GM23338 (cell line): ENCODE data around the gene GLYATL3. TPM values are rescaled to one million over a fixed set of nuclear protein-coding genes. Genes with fewer than 3 reads are reported as not detected.

ENCODE experiments used
- ATAC-seq: fragments of 200-7000 bp; cut with Tn5 transposase; 3 replicates; pipeline ENCODE4 v1.9.1; 2020
- DNase-seq: peaks from one replicate; pipeline ENCODE4 v3.0.0-alpha.2; 2015; ENCODE audit warnings: low spot score
- H2AFZ ChIP-seq: fragments of 200-600 bp; sonication (generic); 2 replicates; pipeline ENCODE4 v1.8.0; 2016; ENCODE audit warnings: antibody characterized with exemption, mild to moderate bottlenecking, moderate library complexity
- H3F3A ChIP-seq: fragments of 200-600 bp; sonication (generic); replicated peaks from 2 replicates; pipeline ENCODE4 v1.8.0; 2017; ENCODE audit warnings: antibody characterized with exemption, mixed run types, low read depth
- H3K27ac ChIP-seq: fragments of 200-600 bp; sonication (generic); 2 replicates; pipeline ENCODE4 v1.6.1; 2016; ENCODE audit warnings: low read depth
- H3K27me3 ChIP-seq: fragments of 200-600 bp; sonication (generic); 2 replicates; pipeline ENCODE4 v1.8.0; 2016; ENCODE audit warnings: mild to moderate bottlenecking, mixed run types, moderate library complexity; ENCODE audit not compliant: insufficient read depth
- H3K36me3 ChIP-seq: fragments of 200-600 bp; sonication (generic); 2 replicates; pipeline ENCODE4 v1.8.0; 2016; ENCODE audit warnings: mild to moderate bottlenecking; ENCODE audit not compliant: insufficient read depth
- H3K4me1 ChIP-seq: fragments of 200-600 bp; sonication (generic); 2 replicates; pipeline ENCODE4 v1.8.0; 2016; ENCODE audit warnings: mild to moderate bottlenecking, moderate library complexity; ENCODE audit not compliant: insufficient read depth
- H3K4me2 ChIP-seq: fragments of 200-600 bp; sonication (generic); 2 replicates; pipeline ENCODE4 v1.7.1; 2017; ENCODE audit warnings: mixed run types
- H3K4me3 ChIP-seq: fragments of 200-600 bp; sonication (generic); 2 replicates; pipeline ENCODE4 v1.6.1; 2016; ENCODE audit warnings: mixed run types
- H3K79me2 ChIP-seq: fragments of 200-600 bp; sonication (generic); replicated peaks from 2 replicates; pipeline ENCODE4 v1.8.0; 2017; ENCODE audit warnings: mild to moderate bottlenecking; ENCODE audit not compliant: insufficient read depth
- H3K9me2 ChIP-seq: fragments of 200-600 bp; sonication (generic); 2 replicates; pipeline ENCODE4 v1.8.0; 2017; ENCODE audit not compliant: insufficient read depth
- H4K20me1 ChIP-seq: fragments of 200-600 bp; sonication (generic); replicated peaks from 2 replicates; pipeline ENCODE4 v1.8.0; 2017; ENCODE audit warnings: mild to moderate bottlenecking; ENCODE audit not compliant: insufficient read depth
- H3K27ac Mint-ChIP-seq: 2 replicates; pipeline ENCODE4 v1.8.0; 2020; ENCODE audit warnings: inconsistent platforms, mild to moderate bottlenecking, moderate library complexity, mixed read lengths
- H3K27me3 Mint-ChIP-seq: 3 replicates; pipeline ENCODE4 v1.8.0; 2022; ENCODE audit warnings: low read depth, mild to moderate bottlenecking, moderate library complexity, mixed read lengths, inconsistent platforms; ENCODE audit not compliant: insufficient read depth, poor library complexity
- H3K36me3 Mint-ChIP-seq: 3 replicates; pipeline ENCODE4 v1.8.0; 2021; ENCODE audit warnings: low read depth, mild to moderate bottlenecking, inconsistent platforms, moderate library complexity, mixed read lengths
- H3K4me1 Mint-ChIP-seq: 3 replicates; pipeline ENCODE4 v1.8.0; 2020; ENCODE audit warnings: mild to moderate bottlenecking, inconsistent platforms, mixed read lengths
- H3K4me3 Mint-ChIP-seq: 3 replicates; pipeline ENCODE4 v1.8.0; 2021; ENCODE audit warnings: moderate library complexity, mild to moderate bottlenecking, inconsistent platforms, mixed read lengths
- H3K9me3 Mint-ChIP-seq: 3 replicates; pipeline ENCODE4 v1.8.0; 2020; ENCODE audit warnings: moderate library complexity, mild to moderate bottlenecking, inconsistent platforms, mixed read lengths
- CREB1 ChIP-seq: fragments of 250-450 bp; sonication (Bioruptor Pico); IDR thresholded peaks from 2 replicates; pipeline ENCODE4 v1.5.0; 2020; ENCODE audit warnings: low read depth, mild to moderate bottlenecking, moderate library complexity
- CTCF ChIP-seq, 2 experiments: fragments of 200-600 bp in 1 of 2; sonication (generic) in 1 of 2; conservative IDR thresholded peaks; 2 replicates each; pipeline versions ENCODE4 v1.5.1 to v1.6.1; 2016 to 2017; ENCODE audit warnings: antibody characterized with exemption in 2 of 2, low read depth in 2 of 2, mild to moderate bottlenecking in 2 of 2, moderate library complexity in 1 of 2
- ETS1 ChIP-seq: IDR thresholded peaks from 2 replicates; pipeline ENCODE4 v1.6.1; 2016; ENCODE audit warnings: antibody characterized with exemption
- EZH2 ChIP-seq: fragments of 200-600 bp; sonication (generic); IDR thresholded peaks from one replicate; pipeline ENCODE4 v1.8.0; 2017; ENCODE audit warnings: antibody characterized with exemption, mild to moderate bottlenecking, low read depth; ENCODE audit not compliant: unreplicated experiment
- EZH2phosphoT487 ChIP-seq: fragments of 200-600 bp; sonication (generic); IDR thresholded peaks from one replicate; pipeline ENCODE4 v1.8.1; 2018; ENCODE audit warnings: antibody characterized with exemption; ENCODE audit not compliant: unreplicated experiment
- JUNB ChIP-seq: IDR thresholded peaks from one replicate; pipeline ENCODE4 v1.6.1; 2016; ENCODE audit warnings: antibody characterized with exemption; ENCODE audit not compliant: unreplicated experiment
- POLR2AphosphoS5 ChIP-seq: IDR thresholded peaks from 2 replicates; pipeline ENCODE4 v1.6.1; 2016; ENCODE audit warnings: antibody characterized with exemption, low read depth
- REST ChIP-seq: IDR thresholded peaks from one replicate; pipeline ENCODE4 v1.6.1; 2018; ENCODE audit warnings: antibody characterized with exemption; ENCODE audit not compliant: unreplicated experiment
- STAT1 ChIP-seq: IDR thresholded peaks from one replicate; pipeline ENCODE4 v1.6.1; 2016; ENCODE audit warnings: antibody characterized with exemption; ENCODE audit not compliant: unreplicated experiment
- ZNF114 ChIP-seq: fragments of 250-450 bp; sonication (Bioruptor Pico); IDR thresholded peaks from 2 replicates; pipeline ENCODE4 v1.5.0; 2020; ENCODE audit warnings: mild to moderate bottlenecking, moderate library complexity
- ZNF331 ChIP-seq: fragments of 250-450 bp; sonication (Bioruptor Pico); IDR thresholded peaks from 2 replicates; pipeline ENCODE4 v1.5.0; 2020; ENCODE audit warnings: low read depth, mild to moderate bottlenecking, moderate library complexity
- polyA plus RNA-seq: library from polyadenylated mRNA; unstranded; fragments of >200 nt; fragmentation: Nextera tagmentation; extraction: Ambion mirVana; gene quantifications from 2 replicates; pipeline ENCODE4 v1.2.1, GENCODE V29; 2016
- total RNA-seq: library from RNA; depleted of rRNA; stranded (reverse); fragments of >200 nt; shearing (Covaris generic); gene quantifications from 2 replicates; pipeline ENCODE4 v1.2.3, GENCODE V29; 2014

GLYATL3 gene
- total and polyA plus RNA-seq, 2 experiments from 2014 or later = not detected

DNA sequence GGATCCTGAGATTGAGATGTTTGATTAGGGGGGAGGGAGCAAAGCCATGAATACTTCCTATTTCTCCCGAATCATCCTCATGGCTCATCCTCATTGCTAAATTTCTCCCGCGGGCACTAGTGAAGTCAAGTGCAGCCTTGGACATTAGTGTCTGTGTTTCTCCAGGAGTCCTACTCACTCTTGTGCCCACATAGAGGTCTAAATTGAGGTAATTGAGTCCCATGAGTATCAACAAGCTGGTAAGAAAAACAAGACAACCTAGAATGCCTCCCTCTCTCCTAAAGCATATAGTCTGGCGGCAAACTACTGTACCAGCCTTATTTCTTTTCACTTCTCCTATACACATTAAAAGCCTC is 36.1 kb upstream of the GLYATL3 start:
- Mint-ChIP-seq H3K36me3 (no peaks in the 10 kb centered on the region; the same call in 1 of the 3 replicates), H3K27me3 (no peaks in the 10 kb centered on the region), H3K4me3 (peak overlapping the region; percentile 100), H3K9me3 (peaks cover 3% of the 10 kb centered on the region; the same call in 1 of the 3 replicates), H3K4me1 (peaks cover 11% of the 10 kb centered on the region), H3K27ac (peak overlapping the region; percentile 100)
- Histone ChIP-seq H3K27me3 (no peaks in the 10 kb centered on the region), H3K79me2 (peaks cover 72% of the 10 kb centered on the region), H3K27ac (peak overlapping the region; percentile 92), H3K4me2 (peak overlapping the region; percentile 84), H4K20me1 (no peaks in the 10 kb centered on the region; the same call in 1 of the 2 replicates), H3F3A (no peaks in the 10 kb centered on the region), H3K4me3 (peak overlapping the region; percentile 66), H3K4me1 (no peaks in the 10 kb centered on the region), H3K9me2 (no peaks in the 10 kb centered on the region), H2AFZ (peak overlapping the region; percentile 26; the same call in 1 of the 2 replicates), H3K36me3 (no peaks in the 10 kb centered on the region)
- ATAC-seq = peak; percentile 22
- no peak for DNase-seq
- TF ChIP-seq REST (no peak), JUNB (no peak)

GRCh38 chr6:49464691-49465090 is 35.0 kb upstream of the GLYATL3 start:
- no peak for DNase-seq
- Mint-ChIP-seq H3K9me3 (peaks cover 3% of the 10 kb centered on the region; the same call in 1 of the 3 replicates), H3K4me3 (peak overlapping the region; percentile 100), H3K36me3 (peaks cover 4% of the 10 kb centered on the region), H3K27ac (no peak overlapping the region), H3K27me3 (no peaks in the 10 kb centered on the region), H3K4me1 (peaks cover 11% of the 10 kb centered on the region)
- Histone ChIP-seq H3K27ac (no peak overlapping the region), H3K4me2 (peak overlapping the region; percentile 84), H3K79me2 (peaks cover 83% of the 10 kb centered on the region), H3K27me3 (no peaks in the 10 kb centered on the region), H3K9me2 (no peaks in the 10 kb centered on the region), H3K4me1 (no peaks in the 10 kb centered on the region), H4K20me1 (no peaks in the 10 kb centered on the region; the same call in 1 of the 2 replicates), H3K4me3 (peak overlapping the region; percentile 66; the same call in 1 of the 2 replicates), H2AFZ (no peak overlapping the region), H3F3A (no peaks in the 10 kb centered on the region), H3K36me3 (no peaks in the 10 kb centered on the region)
- no peak for ATAC-seq
- no peak for TF ChIP-seq STAT1
- no peak for TF ChIP-seq POLR2AphosphoS5
- TF ChIP-seq EZH2 = no peak
- no peak for TF ChIP-seq CREB1
- no peak for TF ChIP-seq ETS1
- no peak for TF ChIP-seq CTCF (conservative IDR thresholded peaks at IDR 0.05; ENCODE audit: low read depth in 2 of 2)
- TF ChIP-seq REST = no peak
- TF ChIP-seq ZNF114 (CRISPR knock-in tag) = no peak
- no peak for TF ChIP-seq ZNF331 (CRISPR knock-in tag)
- TF ChIP-seq JUNB = no peak
- TF ChIP-seq EZH2phosphoT487 = no peak
